GM20000 (cell line): ENCODE results near the gene CRNN.

Experiments used
- DNase-seq: peaks from one replicate; pipeline ENCODE4 v3.0.0; 2012; ENCODE audit warnings: low spot score
- TF ChIP-seq, protein P1 (sequence below): IDR thresholded peaks from 2 replicates; pipeline ENCODE4 v1.5.1; 2012; ENCODE audit warnings: mild to moderate bottlenecking, control low read depth; ENCODE audit errors: extremely low read depth, missing control alignments

The CRNN gene

DNA sequence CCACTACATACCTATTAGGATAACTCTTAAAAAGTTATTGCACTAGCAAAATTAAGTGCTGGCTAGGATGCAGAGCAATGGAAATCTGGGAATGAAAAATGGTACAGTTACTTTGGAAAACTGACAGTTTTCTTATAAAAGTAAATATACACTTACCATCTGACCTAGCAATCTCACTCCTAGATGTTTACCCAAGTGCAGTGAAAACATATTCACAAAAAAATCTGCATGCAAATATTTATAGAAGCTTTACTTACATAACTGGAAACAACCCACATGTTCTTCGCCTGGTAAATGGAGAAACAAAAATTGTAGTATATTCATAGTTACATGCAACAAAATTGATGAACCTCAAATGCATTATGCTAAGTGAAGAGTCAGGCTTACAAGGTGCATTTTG is 41.4 kb downstream of the CRNN start:
- TF ChIP-seq, protein P1, sequence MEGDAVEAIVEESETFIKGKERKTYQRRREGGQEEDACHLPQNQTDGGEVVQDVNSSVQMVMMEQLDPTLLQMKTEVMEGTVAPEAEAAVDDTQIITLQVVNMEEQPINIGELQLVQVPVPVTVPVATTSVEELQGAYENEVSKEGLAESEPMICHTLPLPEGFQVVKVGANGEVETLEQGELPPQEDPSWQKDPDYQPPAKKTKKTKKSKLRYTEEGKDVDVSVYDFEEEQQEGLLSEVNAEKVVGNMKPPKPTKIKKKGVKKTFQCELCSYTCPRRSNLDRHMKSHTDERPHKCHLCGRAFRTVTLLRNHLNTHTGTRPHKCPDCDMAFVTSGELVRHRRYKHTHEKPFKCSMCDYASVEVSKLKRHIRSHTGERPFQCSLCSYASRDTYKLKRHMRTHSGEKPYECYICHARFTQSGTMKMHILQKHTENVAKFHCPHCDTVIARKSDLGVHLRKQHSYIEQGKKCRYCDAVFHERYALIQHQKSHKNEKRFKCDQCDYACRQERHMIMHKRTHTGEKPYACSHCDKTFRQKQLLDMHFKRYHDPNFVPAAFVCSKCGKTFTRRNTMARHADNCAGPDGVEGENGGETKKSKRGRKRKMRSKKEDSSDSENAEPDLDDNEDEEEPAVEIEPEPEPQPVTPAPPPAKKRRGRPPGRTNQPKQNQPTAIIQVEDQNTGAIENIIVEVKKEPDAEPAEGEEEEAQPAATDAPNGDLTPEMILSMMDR: no peak
- DNase-seq: no peak

DNA sequence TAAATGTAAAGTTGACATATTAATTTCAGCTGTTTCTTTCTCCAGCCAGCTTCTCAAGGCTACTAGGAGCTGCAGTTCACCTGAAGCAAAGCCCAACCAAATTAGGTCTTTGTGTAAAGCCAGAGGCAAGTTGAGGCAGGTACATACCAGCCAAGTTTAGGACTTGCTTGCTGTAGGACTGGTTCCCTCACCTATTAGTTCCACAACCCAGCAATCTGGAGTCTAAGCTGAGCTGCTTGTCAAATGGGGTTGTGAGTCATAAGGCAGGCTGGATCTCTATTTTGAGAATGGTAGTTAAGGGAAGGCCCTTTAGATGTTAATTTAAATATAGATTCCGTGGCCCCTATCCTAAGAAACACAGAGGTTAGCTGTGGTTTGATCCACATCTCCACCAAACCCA is 46.6 kb downstream of the CRNN start:
- DNase-seq: no peak
- TF ChIP-seq, protein P1: no peak

DNA sequence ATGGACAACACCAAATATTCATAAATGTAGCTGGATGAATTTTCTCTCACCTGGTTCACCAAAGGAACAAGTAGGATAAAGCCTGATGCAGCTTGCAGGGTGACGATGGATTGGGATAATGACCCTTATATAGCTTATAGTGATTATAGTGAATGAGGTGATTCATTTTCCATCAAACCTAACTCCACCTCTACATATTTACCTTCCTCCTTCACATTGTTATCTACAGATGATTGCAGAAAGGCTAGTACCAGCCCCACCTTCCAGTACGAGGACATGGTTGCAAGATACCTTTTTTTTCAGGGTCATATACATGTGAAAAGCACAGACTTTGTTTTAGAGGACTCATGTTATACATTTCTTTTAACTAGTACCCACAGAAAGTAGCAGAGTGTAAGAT is 54.2 kb downstream of the CRNN start, which contains the start of gene FLG2:
TSS of gene FLG2 (minus strand) at position 101 of the 400 bp plus-strand sequence. CDS start 1,122 bp downstream, outside the sequence.
- TF ChIP-seq, protein P1: no peak
- no peak for DNase-seq
